ENCODE measurements around the gene CHRNA9.
"Not testable (repeated sequence)": the region's sequence is repeated elsewhere in the genome, so short reads cannot be mapped to it uniquely, and the experiment has no call there.

Gene CHRNA9

GRCh38 chr4:40377512-40378365, 42.6 kb downstream of the CHRNA9 start:
- no peak overlapping the region for H3K27ac ChIP-seq
- no peak for DNase-seq (ENCODE audit: low spot score)
- no peak for TF ChIP-seq CTCF (IDR thresholded peaks at IDR 0.05)
- no peak overlapping the region for H3K4me3 ChIP-seq

- TF ChIP-seq CTCF (IDR thresholded peaks at IDR 0.05), result no peak
- Histone ChIP-seq H3K4me3 (no peak overlapping the region), H3K27ac (no peak overlapping the region)
- no peak for DNase-seq (ENCODE audit: low spot score)
Measured at GRCh38 chr4:40378619-40379018, 43.5 kb downstream of the CHRNA9 start.

GRCh38 chr4:40379248-40379647, 44.1 kb downstream of the CHRNA9 start:
- H3K27ac ChIP-seq, result no peak overlapping the region
- DNase-seq (ENCODE audit: low spot score), result no peak
- no peak for TF ChIP-seq CTCF (IDR thresholded peaks at IDR 0.05)
- no peak overlapping the region for H3K4me3 ChIP-seq

- no peak for TF ChIP-seq CTCF (IDR thresholded peaks at IDR 0.05)
- Histone ChIP-seq H3K4me3 (no peak overlapping the region), H3K27ac (no peak overlapping the region)
- no peak for DNase-seq (ENCODE audit: low spot score)
Measured at GRCh38 chr4:40380647-40381046, 45.5 kb downstream of the CHRNA9 start.

- DNase-seq (ENCODE audit: low spot score), result no peak
- no peak overlapping the region for H3K27ac ChIP-seq
- TF ChIP-seq CTCF (IDR thresholded peaks at IDR 0.05), result no peak
- no peak overlapping the region for H3K4me3 ChIP-seq
Measured at GRCh38 chr4:40388239-40388638, 53.1 kb downstream of the CHRNA9 start.

GRCh38 chr4:40389986-40390385, 54.9 kb downstream of the CHRNA9 start:
- Histone ChIP-seq H3K4me3 (no peak overlapping the region), H3K27ac (no peak overlapping the region)
- TF ChIP-seq CTCF (IDR thresholded peaks at IDR 0.05), result no peak
- DNase-seq (ENCODE audit: low spot score), result no peak

- H3K4me3 ChIP-seq; H3K27ac ChIP-seq; DNase-seq (ENCODE audit: low spot score): not testable (repeated sequence)
Measured at GRCh38 chr4:40392241-40392640, 57.1 kb downstream of the CHRNA9 start.
